HG03442 (cell line): ENCODE data around the gene NOX3.
"Not testable (repeated sequence)": the region's sequence is repeated elsewhere in the genome, so short reads cannot be mapped to it uniquely, and the experiment has no call there.

ENCODE experiments used
- ATAC-seq: cut with Tn5 transposase; IDR thresholded peaks from one replicate; pipeline ENCODE4 v1.9.1; 2021; ENCODE audit warnings: mild to moderate bottlenecking, moderate library complexity; ENCODE audit not compliant: unreplicated experiment

NOX3 gene

GRCh38 chr6:155455766-155456165 is at the start of gene NOX3:
TSS of gene NOX3 (minus strand) at chr6:155455839. CDS start at chr6:155455800, 39 bp downstream.
- ATAC-seq = no peak

GRCh38 chr6:155504848-155505607 is 49.4 kb upstream of the NOX3 start:
- ATAC-seq = no peak

GRCh38 chr6:155502393-155502792 is 46.8 kb upstream of the NOX3 start:
- no peak for ATAC-seq

GRCh38 chr6:155499574-155499973 is 43.9 kb upstream of the NOX3 start:
- ATAC-seq = no peak

- no peak for ATAC-seq
Observed at GRCh38 chr6:155498370-155498769, 42.7 kb upstream of the NOX3 start.

- peak; percentile 27 for ATAC-seq
Observed at GRCh38 chr6:155497273-155497672, 41.6 kb upstream of the NOX3 start.

GRCh38 chr6:155495011-155495768 is 39.6 kb upstream of the NOX3 start:
- no peak for ATAC-seq

- peak; percentile 98 for ATAC-seq
Observed at GRCh38 chr6:155493694-155494143, 38.1 kb upstream of the NOX3 start.

GRCh38 chr6:155493026-155493693 is 37.5 kb upstream of the NOX3 start:
- no peak for ATAC-seq

- no peak for ATAC-seq
Observed at GRCh38 chr6:155492061-155492735, 36.6 kb upstream of the NOX3 start.

- no peak for ATAC-seq
Observed at GRCh38 chr6:155491421-155491820, 35.8 kb upstream of the NOX3 start.

- not testable (repeated sequence) for ATAC-seq
Observed at GRCh38 chr6:155488197-155488596, 32.6 kb upstream of the NOX3 start.

GRCh38 chr6:155487371-155488130 is 31.9 kb upstream of the NOX3 start:
- ATAC-seq = no peak

GRCh38 chr6:155486721-155487294 is 31.2 kb upstream of the NOX3 start:
- no peak for ATAC-seq

- ATAC-seq = no peak
Observed at GRCh38 chr6:155485756-155486155, 30.1 kb upstream of the NOX3 start.

GRCh38 chr6:155483858-155484257 is 28.2 kb upstream of the NOX3 start:
- ATAC-seq = no peak

GRCh38 chr6:155481215-155481614 is 25.6 kb upstream of the NOX3 start:
- ATAC-seq = no peak

GRCh38 chr6:155473741-155474140 is 18.1 kb upstream of the NOX3 start:
- ATAC-seq = no peak

GRCh38 chr6:155472886-155473285 is 17.2 kb upstream of the NOX3 start:
- ATAC-seq = no peak
